PC-3 (cell line): ENCODE results near the gene KATNAL1. TPM values are rescaled to one million over a fixed set of nuclear protein-coding genes. Genes with fewer than 3 reads are reported as not detected.

Experiments
- ATAC-seq: fragments of 200-7000 bp; cut with Tn5 transposase; 2 replicates; pipeline ENCODE4 v1.9.1; 2020; ENCODE audit warnings: mild to moderate bottlenecking, moderate library complexity
- BruUV-seq: library from RNA; stranded (reverse); fragments of 400-500 nt; replicated peaks from 2 replicates; lab custom pipeline; 2021; lab: Mats Ljungman, UMichigan
- CTCF ChIA-PET: fragments of 300-600 bp; sonication (Branson Sonifier 250); formaldehyde crosslinking; loops from one replicate; lab custom pipeline; 2022; ENCODE audit warnings: antibody characterized with exemption; lab: Charles Lee
- POLR2A ChIA-PET: fragments of 300-600 bp; sonication (Branson Sonifier 250); formaldehyde crosslinking; loops from one replicate; lab custom pipeline; 2022; ENCODE audit warnings: antibody characterized with exemption; ENCODE audit not compliant: unreplicated experiment; lab: Charles Lee
- DNase-seq: peaks from one replicate; pipeline ENCODE4 v3.0.0-alpha.2; 2015
- H2AFZ ChIP-seq: fragments of 300-600 bp; sonication (generic); 2 replicates; pipeline ENCODE4 v1.6.0; 2016; ENCODE audit warnings: antibody characterized with exemption, low read length
- H3F3A ChIP-seq: fragments of 300-600 bp; sonication (generic); one replicate; pipeline ENCODE4 v1.6.0; 2017; ENCODE audit warnings: antibody characterized with exemption, low read length, control low read depth, mild to moderate bottlenecking; ENCODE audit not compliant: unreplicated experiment
- H3K27ac ChIP-seq: fragments of 300-600 bp; sonication (generic); 2 replicates; pipeline ENCODE4 v1.5.1; 2016; ENCODE audit warnings: mild to moderate bottlenecking, low read length
- H3K27me3 ChIP-seq: fragments of 300-600 bp; sonication (generic); 2 replicates; pipeline ENCODE4 v1.6.1; 2016; ENCODE audit warnings: low read length, mixed read lengths
- H3K36me3 ChIP-seq: fragments of 300-600 bp; sonication (generic); 2 replicates; pipeline ENCODE4 v1.6.1; 2016; ENCODE audit warnings: low read depth, mixed run types, low read length, mixed read lengths
- H3K4me1 ChIP-seq: fragments of 300-600 bp; sonication (generic); 2 replicates; pipeline ENCODE4 v1.5.1; 2016; ENCODE audit warnings: low read length; ENCODE audit not compliant: insufficient read depth
- H3K4me2 ChIP-seq: fragments of 300-600 bp; sonication (generic); 2 replicates; pipeline ENCODE4 v1.6.0; 2016; ENCODE audit warnings: low read length
- H3K4me3 ChIP-seq: fragments of 300-600 bp; sonication (generic); 2 replicates; pipeline ENCODE4 v1.5.1; 2016; ENCODE audit warnings: mild to moderate bottlenecking, low read length, mixed read lengths
- H3K79me2 ChIP-seq: fragments of 300-600 bp; sonication (generic); 2 replicates; pipeline ENCODE4 v1.6.1; 2017; ENCODE audit warnings: low read length, mixed read lengths
- H3K9ac ChIP-seq: fragments of 300-600 bp; sonication (generic); 2 replicates; pipeline ENCODE4 v1.6.0; 2016; ENCODE audit warnings: mild to moderate bottlenecking, low read length
- H3K9me2 ChIP-seq: fragments of 300-600 bp; sonication (generic); replicated peaks from 2 replicates; pipeline ENCODE4 v1.6.1; 2016; ENCODE audit warnings: mixed run types, low read length, mixed read lengths
- H3K9me3 ChIP-seq: fragments of 300-600 bp; sonication (generic); 2 replicates; pipeline ENCODE4 v1.6.1; 2016; ENCODE audit warnings: low read length, mixed read lengths
- H4K20me1 ChIP-seq: fragments of 300-600 bp; sonication (generic); 2 replicates; pipeline ENCODE4 v1.6.1; 2016; ENCODE audit warnings: low read length, mixed read lengths
- EZH2 ChIP-seq: fragments of 300-600 bp; sonication (generic); IDR thresholded peaks from one replicate; pipeline ENCODE4 v1.6.1; 2017; ENCODE audit warnings: antibody characterized with exemption, mild to moderate bottlenecking, low read length; ENCODE audit not compliant: unreplicated experiment
- EZH2phosphoT487 ChIP-seq: fragments of 300-600 bp; sonication (generic); IDR thresholded peaks from 2 replicates; pipeline ENCODE4 v1.6.1; 2018; ENCODE audit warnings: mild to moderate bottlenecking, antibody characterized with exemption, low read length, borderline replicate concordance
- intact Hi-C: fragments of 100-400 bp; cut with micrococcal nuclease; formaldehyde crosslinking; loops from 2 replicates; pipeline ENCODE4 v1.9.0; 2023
- total RNA-seq: library from RNA; depleted of rRNA; stranded (reverse); fragments of >200 nt; gene quantifications from 2 replicates; pipeline ENCODE4 v1.2.3, GENCODE V29; 2014
- TF ChIP-seq, protein P1 (sequence below): fragments of 300-600 bp; sonication (generic); conservative IDR thresholded peaks from 2 replicates; pipeline ENCODE4 v1.5.1; 2017; ENCODE audit warnings: antibody characterized with exemption, low read depth, mild to moderate bottlenecking, low read length

The KATNAL1 gene
- total RNA-seq, 1 experiment from 2014 or later: 4.3 TPM

DNA sequence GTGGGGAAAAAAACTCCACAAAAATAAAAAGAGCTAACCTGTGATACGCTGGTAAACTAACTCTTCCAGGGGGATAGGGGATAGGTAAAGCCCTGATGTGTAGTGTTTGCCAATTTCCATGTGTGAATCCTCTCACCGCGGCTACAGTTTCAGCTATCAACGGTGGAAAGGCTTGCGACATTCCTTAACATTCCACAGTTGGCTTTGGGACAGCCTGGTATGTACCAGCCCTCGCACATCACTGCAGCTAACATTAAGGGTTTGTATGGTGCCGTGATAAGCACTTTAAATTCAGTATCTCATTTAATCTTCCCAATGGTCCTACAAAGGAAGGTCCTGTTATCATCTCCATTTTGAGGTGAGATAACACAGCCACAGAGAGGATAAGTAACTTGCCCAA lies 112.4 kb downstream of the KATNAL1 start:
- Histone ChIP-seq H3K4me3 (no peak overlapping the region), H3K4me2 (no peak overlapping the region), H3K9me2 (no peaks in the 10 kb centered on the region), H3K9ac (no peak overlapping the region), H3K9me3 (no peaks in the 10 kb centered on the region), H3K27me3 (no peaks in the 10 kb centered on the region), H3F3A (no peaks in the 10 kb centered on the region), H3K4me1 (no peaks in the 10 kb centered on the region), H2AFZ (no peak overlapping the region), H4K20me1 (no peaks in the 10 kb centered on the region), H3K79me2 (no peaks in the 10 kb centered on the region), H3K27ac (no peak overlapping the region), H3K36me3 (no peaks in the 10 kb centered on the region)
- POLR2A ChIA-PET: no interaction called here
- BruUV-seq: no TSS peak
- CTCF ChIA-PET: no interaction called here
- DNase-seq (no peak), ATAC-seq (no peak)
- intact Hi-C loops: no loop called here
- TF ChIP-seq EZH2phosphoT487 (no peak), EZH2 (no peak)
- TF ChIP-seq, protein P1, sequence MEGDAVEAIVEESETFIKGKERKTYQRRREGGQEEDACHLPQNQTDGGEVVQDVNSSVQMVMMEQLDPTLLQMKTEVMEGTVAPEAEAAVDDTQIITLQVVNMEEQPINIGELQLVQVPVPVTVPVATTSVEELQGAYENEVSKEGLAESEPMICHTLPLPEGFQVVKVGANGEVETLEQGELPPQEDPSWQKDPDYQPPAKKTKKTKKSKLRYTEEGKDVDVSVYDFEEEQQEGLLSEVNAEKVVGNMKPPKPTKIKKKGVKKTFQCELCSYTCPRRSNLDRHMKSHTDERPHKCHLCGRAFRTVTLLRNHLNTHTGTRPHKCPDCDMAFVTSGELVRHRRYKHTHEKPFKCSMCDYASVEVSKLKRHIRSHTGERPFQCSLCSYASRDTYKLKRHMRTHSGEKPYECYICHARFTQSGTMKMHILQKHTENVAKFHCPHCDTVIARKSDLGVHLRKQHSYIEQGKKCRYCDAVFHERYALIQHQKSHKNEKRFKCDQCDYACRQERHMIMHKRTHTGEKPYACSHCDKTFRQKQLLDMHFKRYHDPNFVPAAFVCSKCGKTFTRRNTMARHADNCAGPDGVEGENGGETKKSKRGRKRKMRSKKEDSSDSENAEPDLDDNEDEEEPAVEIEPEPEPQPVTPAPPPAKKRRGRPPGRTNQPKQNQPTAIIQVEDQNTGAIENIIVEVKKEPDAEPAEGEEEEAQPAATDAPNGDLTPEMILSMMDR: no peak

DNA sequence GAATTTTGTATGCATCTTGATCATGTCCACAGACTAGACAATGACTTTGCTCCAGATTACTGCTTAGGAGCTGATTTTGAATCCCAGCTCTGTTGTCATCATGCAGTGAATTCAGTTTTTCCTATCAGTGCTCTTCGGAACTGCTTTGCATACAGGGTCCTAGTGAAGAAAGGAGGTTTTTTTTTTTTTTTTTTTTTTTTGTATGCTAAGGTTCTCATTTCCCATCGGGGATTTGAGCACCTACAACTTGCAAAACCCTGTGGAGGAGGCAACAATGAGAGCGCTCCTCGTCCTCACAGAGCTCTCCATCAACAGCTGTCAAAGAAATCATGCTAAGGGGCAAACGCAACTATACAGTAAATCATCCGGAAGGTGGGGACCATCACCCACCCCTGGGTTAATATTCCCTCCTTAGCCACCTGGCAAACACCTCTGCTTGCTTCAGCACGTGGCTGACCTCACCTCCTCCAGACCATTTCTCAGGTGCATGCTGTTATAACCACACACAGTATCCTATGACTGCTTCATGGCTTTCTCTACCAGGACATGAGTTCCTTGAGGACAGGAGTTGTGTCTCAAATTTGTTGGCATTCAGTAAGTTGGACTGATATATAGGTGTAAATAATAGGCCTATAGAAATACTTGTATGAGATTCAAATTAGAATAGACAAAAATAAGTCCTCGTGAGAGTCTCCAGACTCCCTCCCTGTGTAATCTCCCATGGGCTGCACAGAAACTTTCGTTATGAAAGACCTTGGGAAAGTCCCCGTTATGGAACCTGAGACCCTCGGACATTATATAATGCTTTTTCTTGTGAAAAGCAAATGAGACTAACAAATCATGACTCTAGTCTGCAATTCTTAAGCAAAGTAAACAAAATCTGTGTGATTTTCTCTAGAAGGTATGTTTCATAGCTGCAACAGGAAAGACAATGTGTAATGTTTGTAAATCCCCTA lies 113.8 kb downstream of the KATNAL1 start:
- H3K9ac ChIP-seq: no peak overlapping the region
- no peak overlapping the region for H3K27ac ChIP-seq
- TF ChIP-seq, protein P1: no peak
- TF ChIP-seq EZH2phosphoT487 (no peak), EZH2 (no peak)
- BruUV-seq: no TSS peak
- H3K4me1 ChIP-seq: no peaks in the 10 kb centered on the region
- intact Hi-C loops: no loop called here
- no peaks in the 10 kb centered on the region for H3K36me3 ChIP-seq
- no peaks in the 10 kb centered on the region for H3K27me3 ChIP-seq
- no peaks in the 10 kb centered on the region for H3F3A ChIP-seq
- H2AFZ ChIP-seq: no peak overlapping the region
- POLR2A ChIA-PET: no interaction called here
- no peak overlapping the region for H3K4me2 ChIP-seq
- no peaks in the 10 kb centered on the region for H4K20me1 ChIP-seq
- no peaks in the 10 kb centered on the region for H3K9me3 ChIP-seq
- no peaks in the 10 kb centered on the region for H3K9me2 ChIP-seq
- ATAC-seq (no peak), DNase-seq (no peak)
- H3K79me2 ChIP-seq: no peaks in the 10 kb centered on the region
- no peak overlapping the region for H3K4me3 ChIP-seq
- CTCF ChIA-PET: no interaction called here
